ENCODE data around the gene NAT9.

NAT9 gene

GRCh38 chr17:74780443-74781238 lies 4.5 kb upstream of the NAT9 start:
- in situ Hi-C loops (cut with MboI; ENCODE audit: low sequenced_read_pairs): no loop called here

GRCh38 chr17:74779948-74780400 lies 3.8 kb upstream of the NAT9 start:
- in situ Hi-C loops (cut with MboI; ENCODE audit: low sequenced_read_pairs): no loop called here

GRCh38 chr17:74779501-74779900 lies 3.4 kb upstream of the NAT9 start:
- in situ Hi-C loops (cut with MboI; ENCODE audit: low sequenced_read_pairs): no loop called here

- in situ Hi-C loops (cut with MboI; ENCODE audit: low sequenced_read_pairs): no loop called here
These were observed 2.8 kb upstream of the NAT9 start for GRCh38 chr17:74778960-74779359.

GRCh38 chr17:74777901-74778515 lies 1.9 kb upstream of the NAT9 start:
- in situ Hi-C loops (cut with MboI; ENCODE audit: low sequenced_read_pairs): no loop called here

GRCh38 chr17:74776990-74777389 lies 845 bp upstream of the NAT9 start:
- in situ Hi-C loops (cut with MboI; ENCODE audit: low sequenced_read_pairs): no loop called here

- in situ Hi-C loops (cut with MboI; ENCODE audit: low sequenced_read_pairs): no loop called here
These were observed 619 bp downstream of the NAT9 start for GRCh38 chr17:74775409-74776043.

- in situ Hi-C loops (cut with MboI; ENCODE audit: low sequenced_read_pairs): no loop called here
These were observed 2.3 kb downstream of the NAT9 start for GRCh38 chr17:74773871-74774286.

GRCh38 chr17:74773414-74773813 lies 2.7 kb downstream of the NAT9 start:
- in situ Hi-C loops (cut with MboI; ENCODE audit: low sequenced_read_pairs): no loop called here

GRCh38 chr17:74772053-74772452 lies 4.1 kb downstream of the NAT9 start:
- in situ Hi-C loops (cut with MboI; ENCODE audit: low sequenced_read_pairs): no loop called here

GRCh38 chr17:74771319-74771914 lies 4.7 kb downstream of the NAT9 start:
- in situ Hi-C loops (cut with MboI; ENCODE audit: low sequenced_read_pairs): no loop called here

- in situ Hi-C loops (cut with MboI; ENCODE audit: low sequenced_read_pairs): no loop called here
These were observed 5.4 kb downstream of the NAT9 start for GRCh38 chr17:74770498-74771318.

GRCh38 chr17:74769856-74770497 lies 6.2 kb downstream of the NAT9 start:
- in situ Hi-C loops (cut with MboI; ENCODE audit: low sequenced_read_pairs): no loop called here

- in situ Hi-C loops (cut with MboI; ENCODE audit: low sequenced_read_pairs): no loop called here
These were observed 6.8 kb downstream of the NAT9 start for GRCh38 chr17:74769266-74769855.

GRCh38 chr17:74768763-74769114 lies 7.4 kb downstream of the NAT9 start:
- in situ Hi-C loops (cut with MboI; ENCODE audit: low sequenced_read_pairs): no loop called here

GRCh38 chr17:74768069-74768762 lies 7.9 kb downstream of the NAT9 start:
- in situ Hi-C loops (cut with MboI; ENCODE audit: low sequenced_read_pairs): no loop called here

GRCh38 chr17:74767111-74767516 lies 9.0 kb downstream of the NAT9 start:
- in situ Hi-C loops (cut with MboI; ENCODE audit: low sequenced_read_pairs): no loop called here

- in situ Hi-C loops (cut with MboI; ENCODE audit: low sequenced_read_pairs): no loop called here
These were observed 9.7 kb downstream of the NAT9 start for GRCh38 chr17:74766413-74766812.

GRCh38 chr17:74764751-74765286 lies 11.3 kb downstream of the NAT9 start:
- in situ Hi-C loops (cut with MboI; ENCODE audit: low sequenced_read_pairs): no loop called here

Data from HL-60/S4 treated with phorbol 12-myristate 13-acetate at 8.2 ng/mL for 4 days and 3 days (cell line).